Neuronal stem cell (in vitro differentiated cells): ENCODE results near the gene ELAVL1.

Experiments used
- DNase-seq: peaks from one replicate; pipeline ENCODE4 v3.0.0-alpha.2; 2013; ENCODE audit warnings: low spot score
- H2AFZ ChIP-seq: one replicate; pipeline ENCODE4 v1.6.1; 2013; ENCODE audit warnings: mild to moderate bottlenecking, low read length, inconsistent platforms
- H2AK5ac ChIP-seq: 2 replicates; pipeline ENCODE4 v1.6.1; 2013; ENCODE audit warnings: low read depth, mild to moderate bottlenecking, inconsistent platforms, low read length, moderate library complexity, mixed read lengths
- H2BK120ac ChIP-seq: 2 replicates; pipeline ENCODE4 v1.6.1; 2013; ENCODE audit warnings: low read depth, mild to moderate bottlenecking, inconsistent platforms, low read length, moderate library complexity, mixed read lengths
- H2BK12ac ChIP-seq: one replicate; pipeline ENCODE4 v1.6.1; 2013; ENCODE audit warnings: low read length, inconsistent platforms
- H2BK15ac ChIP-seq: 2 replicates; pipeline ENCODE4 v1.6.1; 2013; ENCODE audit warnings: mild to moderate bottlenecking, low read length, inconsistent platforms, mixed read lengths
- H2BK5ac ChIP-seq: one replicate; pipeline ENCODE4 v1.6.1; 2013; ENCODE audit warnings: inconsistent platforms, mild to moderate bottlenecking, low read length, moderate library complexity
- H3K14ac ChIP-seq: one replicate; pipeline ENCODE4 v1.6.1; 2013; ENCODE audit warnings: low read length, inconsistent platforms
- H3K18ac ChIP-seq: 2 replicates; pipeline ENCODE4 v1.6.1; 2013; ENCODE audit warnings: low read length, inconsistent platforms
- H3K23ac ChIP-seq: 2 replicates; pipeline ENCODE4 v1.6.1; 2013; ENCODE audit warnings: low read depth, mild to moderate bottlenecking, mixed read lengths, low read length, inconsistent platforms; ENCODE audit not compliant: poor library complexity
- H3K27ac ChIP-seq: replicated peaks from 3 replicates; pipeline ENCODE4 v1.5.1; 2013; ENCODE audit warnings: low read length, inconsistent platforms
- H3K27me3 ChIP-seq, 3 experiments: 2 replicates each; pipeline ENCODE4 v1.6.1; 2013; ENCODE audit warnings: low read length in 3 of 3, mild to moderate bottlenecking in 2 of 3, inconsistent platforms in 1 of 3, low read depth in 1 of 3, mixed read lengths in 1 of 3, moderate library complexity in 1 of 3; ENCODE audit not compliant: control insufficient read depth in 3 of 3, insufficient read depth in 3 of 3
- H3K36me3 ChIP-seq, 2 donors: replicated peaks in 1 of 2; 2 replicates each; pipeline ENCODE4 v1.6.1; 2013; ENCODE audit warnings: low read length in 2 of 2; ENCODE audit not compliant: control insufficient read depth in 2 of 2, insufficient read depth in 2 of 2
- H3K4ac ChIP-seq: 2 replicates; pipeline ENCODE4 v1.6.1; 2013; ENCODE audit warnings: inconsistent platforms, mild to moderate bottlenecking, low read length, moderate library complexity
- H3K4me1 ChIP-seq, 2 donors: 1 replicate in 1 of 2; 2 replicates in 1 of 2; pipeline ENCODE4 v1.6.1; 2013; ENCODE audit warnings: low read length in 2 of 2, low read depth in 1 of 2; ENCODE audit not compliant: control insufficient read depth in 2 of 2, insufficient read depth in 1 of 2
- H3K4me2 ChIP-seq: one replicate; pipeline ENCODE4 v1.6.1; 2013; ENCODE audit warnings: mild to moderate bottlenecking, low read length, inconsistent platforms; ENCODE audit not compliant: insufficient read depth, poor library complexity, severe bottlenecking
- H3K4me3 ChIP-seq, 2 donors: 2 replicates each; pipeline ENCODE4 v1.5.1; 2013; ENCODE audit warnings: low read length in 2 of 2, mild to moderate bottlenecking in 2 of 2, inconsistent platforms in 1 of 2, moderate library complexity in 1 of 2
- H3K79me1 ChIP-seq: one replicate; pipeline ENCODE4 v1.6.1; 2013; ENCODE audit warnings: low read depth, mild to moderate bottlenecking, inconsistent platforms, low read length, moderate library complexity
- H3K9ac ChIP-seq: one replicate; pipeline ENCODE4 v1.6.1; 2013; ENCODE audit warnings: mild to moderate bottlenecking, low read depth, low read length, inconsistent platforms; ENCODE audit not compliant: poor library complexity
- H3K9me3 ChIP-seq, 2 donors: replicated peaks in 1 of 2; 2 replicates each; pipeline versions ENCODE3 to v1.6.1; 2013; ENCODE audit warnings: low read length in 2 of 2, mild to moderate bottlenecking in 2 of 2, inconsistent platforms in 1 of 2, low read depth in 1 of 2, mixed read lengths in 1 of 2, moderate library complexity in 1 of 2; ENCODE audit not compliant: control insufficient read depth in 2 of 2, insufficient read depth in 1 of 2
- H4K8ac ChIP-seq: one replicate; pipeline ENCODE4 v1.6.1; 2013; ENCODE audit warnings: low read depth, mild to moderate bottlenecking, inconsistent platforms, low read length, moderate library complexity
- H4K91ac ChIP-seq: one replicate; pipeline ENCODE4 v1.6.1; 2013; ENCODE audit warnings: low read length, low read depth, mild to moderate bottlenecking, inconsistent platforms; ENCODE audit not compliant: poor library complexity
- WGBS, 2 donors: extraction: QIAGEN DNeasy Blood & Tissue Kit; methylation state at CpG; one replicate each; pipeline ENCODE4 v1.1.7; 2013; ENCODE audit warnings: missing lambda C conversion rate in 2 of 2, mixed read lengths in 1 of 2; ENCODE audit not compliant: insufficient read length in 2 of 2, insufficient replicate concordance in 1 of 2; ENCODE audit errors: extremely low coverage in 2 of 2; 5-methylcytosine and 5-hydroxymethylcytosine counted together

The ELAVL1 gene

DNA sequence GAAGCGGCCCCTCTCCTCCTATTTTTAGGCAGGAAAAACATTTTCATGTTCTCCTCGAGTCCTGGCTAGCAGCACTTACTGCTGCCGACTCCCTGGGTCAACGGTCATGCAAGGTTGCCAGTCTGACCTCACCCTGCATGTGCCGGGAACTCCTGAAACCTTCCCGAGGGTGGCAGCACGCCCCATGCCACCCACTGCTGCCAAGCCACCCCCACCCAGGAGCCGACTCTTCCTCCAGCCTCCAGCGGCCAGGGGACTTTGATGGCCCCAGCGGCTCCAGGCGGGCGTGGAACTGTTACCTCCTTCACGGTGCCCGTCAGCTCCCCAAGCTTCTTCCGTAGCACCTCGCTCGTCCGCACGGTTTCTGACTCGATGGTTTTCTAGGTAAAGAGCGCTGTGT, 70.7 kb downstream of the ELAVL1 start:
- Histone ChIP-seq H3K27ac (no peak overlapping the region), H3K27me3 (no peaks in the 10 kb centered on the region)

DNA sequence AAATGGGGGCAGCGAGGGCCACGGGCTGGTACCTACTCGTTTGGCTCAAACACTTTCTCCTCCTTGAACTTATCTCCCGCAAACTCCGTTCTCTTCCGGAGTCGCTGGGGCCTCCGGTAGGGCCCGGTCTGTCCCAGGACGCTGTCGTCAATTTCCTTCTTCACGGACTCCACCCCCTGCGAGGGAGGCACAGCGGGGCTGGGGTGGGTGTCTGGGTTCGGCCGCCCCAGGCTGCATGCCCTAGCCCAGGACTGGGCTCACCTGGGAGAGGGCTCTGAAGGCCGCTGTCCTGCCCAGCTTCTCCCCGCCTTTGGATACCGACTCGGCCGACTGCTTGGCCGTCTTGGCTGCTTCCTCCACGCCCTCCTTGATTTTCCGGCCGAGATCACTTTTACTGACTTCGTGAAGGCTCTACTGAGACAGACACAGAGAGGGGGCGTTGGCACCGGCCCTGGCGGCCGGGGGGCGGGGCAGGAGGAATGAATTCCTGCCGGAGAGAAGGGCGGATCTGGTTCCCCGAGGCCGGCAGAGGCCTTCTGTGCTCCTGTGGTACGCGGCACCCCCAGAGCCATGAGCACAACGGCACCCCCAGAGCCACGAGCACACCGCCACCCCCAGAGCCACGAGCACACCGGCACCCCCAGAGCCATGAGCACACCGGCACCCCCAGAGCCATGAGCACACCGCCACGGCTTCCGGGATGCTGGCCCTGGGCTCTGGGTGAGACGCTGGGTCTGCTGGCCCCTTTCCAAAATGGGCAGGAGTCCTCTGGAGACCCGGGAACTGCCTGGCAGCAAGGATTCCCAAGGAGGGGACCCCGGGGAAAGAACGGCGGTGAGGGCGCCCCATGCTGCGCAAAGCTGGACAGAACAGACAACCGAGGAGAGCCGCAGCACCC, 71.4 kb downstream of the ELAVL1 start:
- Histone ChIP-seq H3K4me3 (no peak overlapping the region), H2BK120ac (no peak overlapping the region), H3K27me3 (no peaks in the 10 kb centered on the region), H3K9ac (no peak overlapping the region), H3K18ac (no peak overlapping the region), H3K14ac (no peak overlapping the region), H2AK5ac (no peak overlapping the region), H4K8ac (no peak overlapping the region), H2BK12ac (no peak overlapping the region), H3K4me1 (peaks cover 0 to 1% of the 10 kb centered on the region in 2 donors), H4K91ac (no peak overlapping the region), H3K9me3 (no peaks in the 10 kb centered on the region), H3K36me3 (peaks cover 50 to 87% of the 10 kb centered on the region in 2 donors), H2BK15ac (no peak overlapping the region), H3K79me1 (peaks cover 6% of the 10 kb centered on the region), H3K4me2 (no peak overlapping the region), H2BK5ac (no peak overlapping the region), H3K4ac (no peak overlapping the region), H3K23ac (no peak overlapping the region), H3K27ac (no peak overlapping the region), H2AFZ (no peak overlapping the region)
- no CpG with 5 or more reads among the region's 55 CpGs for WGBS, 2 donors
- DNase-seq, result no peak

More for the DNA sequence above, 70.7 kb downstream of the ELAVL1 start:
- H3K9me3 ChIP-seq, result no peaks in the 10 kb centered on the region
- no peak overlapping the region for H2BK15ac ChIP-seq
- no peak overlapping the region for H2BK5ac ChIP-seq
- H2BK120ac ChIP-seq, result no peak overlapping the region
- no peak for DNase-seq
- no peaks in the 10 kb centered on the region for H3K4me1 ChIP-seq
- H3K4me2 ChIP-seq, result no peak overlapping the region
- no peak overlapping the region for H2AFZ ChIP-seq
- no peak overlapping the region for H3K4ac ChIP-seq
- no peak overlapping the region for H3K14ac ChIP-seq
- no peak overlapping the region for H2BK12ac ChIP-seq
- H3K18ac ChIP-seq, result no peak overlapping the region
- WGBS, 2 donors, result no CpG with 5 or more reads among the region's 21 CpGs
- no peak overlapping the region for H3K4me3 ChIP-seq
- peak overlapping the region; percentile 44 for H3K9ac ChIP-seq
- H4K91ac ChIP-seq, result no peak overlapping the region
- no peak overlapping the region for H3K23ac ChIP-seq
- H4K8ac ChIP-seq, result no peak overlapping the region
- H2AK5ac ChIP-seq, result no peak overlapping the region
- H3K36me3 ChIP-seq, result peaks cover 50 to 90% of the 10 kb centered on the region in 2 donors
- peaks cover 6% of the 10 kb centered on the region for H3K79me1 ChIP-seq

DNA sequence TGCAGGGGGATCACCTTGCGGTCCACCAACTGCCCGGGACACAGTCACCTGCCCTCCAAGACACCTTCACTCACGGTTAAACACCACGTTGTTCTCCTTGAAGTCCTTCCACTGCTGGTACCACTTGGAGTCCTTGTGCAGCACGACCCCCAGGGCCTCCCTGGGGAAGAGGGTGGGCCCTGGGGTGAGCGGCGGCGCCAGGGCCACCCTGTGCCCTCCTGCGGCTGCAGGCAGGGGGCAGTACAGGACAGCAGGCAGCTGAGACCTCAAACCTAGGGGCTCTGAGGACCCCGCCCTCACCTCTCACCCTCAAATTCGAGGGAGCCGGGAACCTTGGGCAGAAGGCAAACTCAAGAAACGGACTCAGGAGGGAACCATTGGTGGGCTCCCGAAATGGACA, 72.0 kb downstream of the ELAVL1 start:
- no peak overlapping the region for H3K4ac ChIP-seq
- no peak overlapping the region for H4K91ac ChIP-seq
- H3K27me3 ChIP-seq, result no peaks in the 10 kb centered on the region
- no peak overlapping the region for H3K4me3 ChIP-seq
- H3K36me3 ChIP-seq, result peaks cover 47 to 82% of the 10 kb centered on the region in 2 donors
- no peak overlapping the region for H3K18ac ChIP-seq
- no peak overlapping the region for H2BK12ac ChIP-seq
- no peak overlapping the region for H2BK15ac ChIP-seq
- H3K14ac ChIP-seq, result no peak overlapping the region
- no CpG with 5 or more reads among the region's 14 CpGs for WGBS, 2 donors
- H3K23ac ChIP-seq, result no peak overlapping the region
- H4K8ac ChIP-seq, result no peak overlapping the region
- no peaks in the 10 kb centered on the region for H3K9me3 ChIP-seq
- no peak for DNase-seq
- H3K4me1 ChIP-seq, result peaks cover 0 to 4% of the 10 kb centered on the region in 2 donors
- no peak overlapping the region for H2BK120ac ChIP-seq
- H2BK5ac ChIP-seq, result no peak overlapping the region
- H3K4me2 ChIP-seq, result no peak overlapping the region
- no peak overlapping the region for H2AFZ ChIP-seq
- H3K79me1 ChIP-seq, result peaks cover 6% of the 10 kb centered on the region
- H2AK5ac ChIP-seq, result no peak overlapping the region
- H3K9ac ChIP-seq, result no peak overlapping the region
- H3K27ac ChIP-seq, result no peak overlapping the region

DNA sequence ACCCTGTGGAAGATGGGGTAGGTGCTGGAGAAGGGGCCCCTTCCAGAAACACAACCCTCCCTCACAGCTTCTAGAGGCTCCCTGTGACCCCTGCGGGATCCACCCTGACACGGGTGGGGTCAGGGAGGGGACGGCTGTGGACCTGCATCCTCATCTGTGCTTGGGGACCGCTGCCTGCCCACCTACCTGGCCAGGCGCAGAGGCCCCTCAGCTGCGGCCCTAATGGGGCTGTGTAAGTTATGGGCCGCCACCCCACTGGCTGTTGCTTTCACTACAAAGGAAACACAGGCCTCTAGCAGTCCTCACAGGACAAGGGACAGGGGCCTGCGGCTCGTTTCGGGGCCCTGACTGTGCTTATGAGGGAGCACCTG, 72.5 kb downstream of the ELAVL1 start:
- no peak overlapping the region for H2BK120ac ChIP-seq
- no peak overlapping the region for H3K18ac ChIP-seq
- no peak overlapping the region for H3K4me2 ChIP-seq
- H3K27ac ChIP-seq, result no peak overlapping the region
- H2AFZ ChIP-seq, result no peak overlapping the region
- H3K36me3 ChIP-seq, result peaks cover 47 to 82% of the 10 kb centered on the region in 2 donors
- no peak for DNase-seq
- no peaks in the 10 kb centered on the region for H3K27me3 ChIP-seq
- no CpG with 5 or more reads among the region's 10 CpGs for WGBS, 2 donors
- no peak overlapping the region for H2BK12ac ChIP-seq
- no peak overlapping the region for H2AK5ac ChIP-seq
- H3K4me3 ChIP-seq, result no peak overlapping the region
- no peak overlapping the region for H4K91ac ChIP-seq
- H3K14ac ChIP-seq, result no peak overlapping the region
- H3K23ac ChIP-seq, result no peak overlapping the region
- H3K4me1 ChIP-seq, result peaks cover 0 to 4% of the 10 kb centered on the region in 2 donors
- H4K8ac ChIP-seq, result no peak overlapping the region
- no peaks in the 10 kb centered on the region for H3K9me3 ChIP-seq
- no peak overlapping the region for H2BK15ac ChIP-seq
- H3K4ac ChIP-seq, result no peak overlapping the region
- no peak overlapping the region for H2BK5ac ChIP-seq
- H3K9ac ChIP-seq, result no peak overlapping the region
- peaks cover 6% of the 10 kb centered on the region for H3K79me1 ChIP-seq
